SK-N-DZ (cell line): ENCODE measurements around the gene CTAGE9. TPM values are rescaled to one million over a fixed set of nuclear protein-coding genes. Genes with fewer than 3 reads are reported as not detected.
"Not testable (repeated sequence)": the region's sequence is repeated elsewhere in the genome, so short reads cannot be mapped to it uniquely, and the experiment has no call there.

Experiments used
- DNase-seq: peaks from one replicate; pipeline ENCODE4 v3.0.0-alpha.2; 2015; ENCODE audit warnings: low spot score
- polyA plus RNA-seq, 2 experiments: library from polyadenylated mRNA; depleted of rRNA; stranded (reverse); fragments of >200 nt; gene quantifications; 2 replicates each; pipeline ENCODE4 v1.2.3, GENCODE V29; 2014

Gene CTAGE9
- not detected in 2 replicates for polyA plus RNA-seq (2014; cell fraction: cytosol; rRNA removed)
- polyA plus RNA-seq (2014; cell fraction: nucleus; rRNA removed), result not detected in 2 replicates

DNA sequence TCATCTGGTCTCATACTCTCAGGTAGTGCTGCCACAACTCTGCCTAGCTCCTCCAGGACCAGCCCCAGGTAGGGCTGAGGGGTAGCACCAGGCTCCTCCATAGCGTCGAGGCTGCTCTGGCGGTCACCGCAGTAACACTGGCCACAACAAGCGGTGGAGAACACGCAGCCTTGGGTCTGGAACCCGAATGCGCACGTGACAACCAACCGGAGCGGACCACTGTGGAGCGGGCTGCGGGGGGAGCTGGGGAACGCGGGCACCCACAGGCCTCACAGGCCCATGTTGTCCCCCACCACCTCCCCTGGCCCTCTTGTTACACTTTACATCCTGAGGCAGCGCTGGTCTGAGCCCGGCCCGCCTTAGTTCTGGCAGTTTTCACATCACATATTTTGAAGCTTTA lies at the start of gene CTAGE9:
Gene CTAGE9, minus strand, starts transcription at position 101 of the 400 bp plus-strand sequence. Its CDS starts 0 bp downstream, at position 101.
- not testable (repeated sequence) for DNase-seq

GRCh38 chr6:131758920-131759319 lies 48.1 kb upstream of the CTAGE9 start:
- no peak for DNase-seq

GRCh38 chr6:131756039-131756438 lies 45.2 kb upstream of the CTAGE9 start:
- no peak for DNase-seq

DNA sequence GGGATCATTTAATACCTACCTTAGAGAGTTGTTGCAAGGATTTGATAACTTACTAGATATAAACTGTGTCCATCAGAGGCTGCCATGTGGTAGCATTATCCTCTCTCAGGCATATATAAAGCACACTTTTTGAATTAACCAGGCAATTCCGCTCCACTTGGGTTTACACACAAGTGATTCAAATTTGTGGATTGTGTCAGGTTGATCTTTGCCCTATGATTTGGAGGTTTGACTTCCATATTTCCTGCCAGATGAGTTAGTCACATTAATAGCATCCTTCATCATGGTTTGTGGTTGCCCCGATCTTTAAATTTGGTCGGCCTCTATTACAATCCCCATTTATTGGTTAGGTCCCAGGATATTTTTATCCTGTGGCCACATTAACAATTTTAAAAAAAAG lies 44.8 kb upstream of the CTAGE9 start:
- no peak for DNase-seq

- no peak for DNase-seq
Measured at GRCh38 chr6:131754715-131755567, 44.1 kb upstream of the CTAGE9 start.

DNA sequence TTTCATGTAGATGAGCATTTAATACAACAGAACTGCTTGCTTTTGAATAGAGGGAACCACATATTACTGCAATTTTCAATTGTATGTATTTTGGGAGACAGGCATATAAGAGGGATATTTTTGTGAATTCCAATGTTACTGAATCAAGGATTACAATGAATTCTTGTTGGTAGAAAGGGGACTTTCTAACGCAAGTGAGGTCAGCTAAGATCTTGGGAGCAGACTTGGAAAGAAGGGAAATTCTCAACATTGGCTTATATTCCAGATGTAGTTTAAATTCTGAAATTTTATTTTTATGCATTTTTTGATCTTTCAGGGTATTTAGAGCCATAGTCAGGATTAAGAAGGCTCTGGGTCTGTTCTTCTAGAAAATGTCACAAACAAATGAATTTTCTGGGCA lies 43.3 kb upstream of the CTAGE9 start:
- no peak for DNase-seq

- DNase-seq, result not testable (repeated sequence)
Measured at GRCh38 chr6:131751012-131751715, 40.3 kb upstream of the CTAGE9 start.

DNA sequence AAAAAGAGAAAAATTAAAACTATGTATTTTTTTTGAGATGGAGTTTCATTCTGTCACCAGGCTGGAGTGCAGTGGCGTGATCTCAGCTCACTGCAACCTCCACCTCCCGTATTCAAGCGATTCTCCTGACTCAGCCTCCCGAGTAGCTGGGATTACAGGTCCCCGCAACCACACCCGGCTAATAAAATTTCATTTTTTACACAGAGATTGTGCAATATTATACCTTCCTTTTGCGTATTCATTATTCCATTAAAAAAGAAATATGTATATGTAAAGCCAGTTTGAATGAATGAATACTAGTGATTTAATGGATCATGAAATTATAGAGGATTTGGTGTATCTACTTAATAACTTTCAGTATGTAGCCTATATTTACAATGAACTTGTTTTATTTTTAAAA lies 38.2 kb upstream of the CTAGE9 start:
- no peak for DNase-seq

DNA sequence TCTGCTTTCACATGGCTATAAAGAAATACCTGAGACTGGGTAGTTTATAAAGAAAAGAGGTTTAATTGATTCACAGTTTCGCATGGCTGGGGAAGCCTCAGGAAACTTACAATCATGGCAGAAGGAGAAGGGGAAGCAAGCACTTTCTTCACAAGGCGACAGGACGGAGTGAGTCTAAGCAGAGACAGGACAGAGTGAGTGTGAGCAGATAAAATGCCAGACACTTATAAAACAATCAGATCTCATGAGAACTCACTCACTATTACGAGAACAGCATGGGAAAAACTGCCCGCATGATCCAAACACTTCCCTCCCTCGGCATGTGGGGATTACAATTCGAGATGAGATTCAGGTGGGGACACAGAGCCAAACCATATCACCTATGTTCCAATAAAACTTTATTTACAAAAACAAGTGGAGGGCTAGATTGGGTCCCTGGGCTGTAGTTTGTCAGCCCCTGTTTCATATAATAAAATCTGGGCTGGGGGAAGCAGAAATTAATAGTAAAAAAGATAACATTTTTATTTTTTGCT lies 37.1 kb upstream of the CTAGE9 start:
- peak; percentile 13 for DNase-seq

GRCh38 chr6:131745476-131745875 lies 34.7 kb upstream of the CTAGE9 start:
- no peak for DNase-seq

- DNase-seq, result no peak
Measured at GRCh38 chr6:131744432-131745287, 33.8 kb upstream of the CTAGE9 start.

GRCh38 chr6:131741688-131742393 lies 31.0 kb upstream of the CTAGE9 start:
- no peak for DNase-seq

- no peak for DNase-seq
Measured at GRCh38 chr6:131740161-131740560, 29.3 kb upstream of the CTAGE9 start.

- no peak for DNase-seq
Measured at GRCh38 chr6:131739136-131739535, 28.3 kb upstream of the CTAGE9 start.

DNA sequence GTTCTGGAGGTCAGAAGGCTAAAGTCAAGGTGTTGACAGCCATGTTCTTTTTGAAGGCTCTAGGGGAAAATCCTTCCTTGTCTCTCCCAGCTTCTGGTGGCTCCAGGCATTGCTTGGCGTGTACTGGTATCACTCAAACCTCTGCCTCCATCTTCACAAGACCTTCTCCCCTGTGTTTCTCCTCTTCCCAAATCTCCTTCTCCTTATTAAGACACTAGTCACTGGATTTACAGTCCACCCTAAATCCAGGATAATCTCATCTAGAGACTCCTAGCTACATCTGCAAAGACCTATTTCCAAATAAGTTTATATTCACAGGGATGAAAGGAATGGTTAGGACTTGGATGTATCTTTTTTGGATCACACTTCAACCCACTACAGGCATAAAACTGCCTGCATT lies 26.0 kb upstream of the CTAGE9 start:
- no peak for DNase-seq

GRCh38 chr6:131736003-131736596 lies 25.3 kb upstream of the CTAGE9 start:
- peak; percentile 17 for DNase-seq

DNA sequence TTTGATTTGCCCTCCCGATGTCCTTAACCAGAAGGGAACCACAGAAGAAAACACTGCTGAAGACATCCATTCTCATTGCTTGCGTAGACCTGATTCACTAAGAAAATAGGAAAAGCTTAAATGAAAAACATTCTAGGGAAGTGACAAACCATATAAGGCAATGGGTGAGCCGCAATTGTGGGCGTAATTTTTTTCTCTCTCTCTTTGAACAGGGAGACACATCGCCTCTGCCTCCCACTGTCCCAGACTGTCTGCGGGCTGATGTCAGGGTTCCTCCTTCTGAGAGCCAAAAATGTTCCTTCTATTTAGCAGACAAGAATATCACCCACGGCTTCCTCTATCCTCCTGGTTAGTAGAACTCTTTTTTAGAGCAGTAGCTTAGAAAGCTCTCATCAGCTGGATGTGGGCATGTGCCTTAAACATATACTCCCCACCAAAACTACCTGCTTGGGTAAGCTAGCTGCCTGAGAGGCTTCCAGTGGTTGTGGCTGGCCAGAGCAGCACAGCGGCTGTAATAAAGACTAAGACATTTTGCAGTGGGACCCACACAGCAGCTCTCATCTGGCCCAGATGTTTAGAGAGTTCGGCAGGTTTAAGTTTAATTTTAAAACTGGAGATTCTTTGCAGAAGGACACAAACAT lies 22.7 kb upstream of the CTAGE9 start:
- no peak for DNase-seq

GRCh38 chr6:131731224-131731623 lies 20.4 kb upstream of the CTAGE9 start:
- no peak for DNase-seq

DNA sequence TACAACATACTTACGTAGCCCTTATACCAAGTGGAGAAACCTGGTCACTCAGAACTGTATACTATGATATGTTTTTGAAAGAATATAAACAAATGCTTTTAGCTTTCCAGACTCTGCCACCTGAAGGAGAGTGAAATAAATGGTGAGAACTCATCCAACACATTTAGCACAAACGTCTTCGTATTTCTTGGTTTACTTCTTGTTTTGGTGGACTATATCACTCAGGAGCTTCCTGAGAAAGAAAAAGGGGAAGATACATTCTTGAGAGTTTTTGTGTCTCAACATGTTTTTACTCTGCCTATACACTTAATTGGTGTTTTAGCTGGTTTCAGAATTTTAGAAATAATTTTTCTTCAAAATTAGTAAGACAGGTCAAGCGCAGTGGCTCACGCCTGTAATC lies 19.4 kb upstream of the CTAGE9 start:
- DNase-seq, result no peak

DNA sequence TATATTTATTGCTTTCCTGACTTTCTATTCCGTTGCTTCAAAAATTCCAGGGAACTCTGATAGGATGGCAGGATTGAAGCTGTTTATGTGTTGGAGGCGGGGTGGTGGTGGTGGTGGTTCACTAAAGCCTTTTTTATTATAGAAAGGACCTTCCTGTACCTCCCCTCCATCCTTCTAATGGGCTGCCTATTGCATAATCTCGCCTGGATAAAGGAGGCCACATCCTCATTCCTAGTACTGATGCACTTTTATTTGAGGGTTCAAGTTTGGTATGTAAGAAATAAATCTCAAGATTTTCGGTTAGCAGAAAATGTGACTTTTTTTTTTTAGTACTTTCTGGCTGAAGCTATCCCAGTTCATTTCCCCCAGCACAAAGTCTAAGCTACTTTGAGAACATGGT lies 18.7 kb upstream of the CTAGE9 start:
- DNase-seq, result no peak
